T-helper 2 cell (primary cell): ENCODE data around the gene ODAD4.

Experiments used
- DNase-seq, 5 experiments: peaks; one replicate each; pipeline versions ENCODE4 v3.0.0 to v3.0.0-alpha.2; 2012 to 2022

ODAD4 gene

DNA sequence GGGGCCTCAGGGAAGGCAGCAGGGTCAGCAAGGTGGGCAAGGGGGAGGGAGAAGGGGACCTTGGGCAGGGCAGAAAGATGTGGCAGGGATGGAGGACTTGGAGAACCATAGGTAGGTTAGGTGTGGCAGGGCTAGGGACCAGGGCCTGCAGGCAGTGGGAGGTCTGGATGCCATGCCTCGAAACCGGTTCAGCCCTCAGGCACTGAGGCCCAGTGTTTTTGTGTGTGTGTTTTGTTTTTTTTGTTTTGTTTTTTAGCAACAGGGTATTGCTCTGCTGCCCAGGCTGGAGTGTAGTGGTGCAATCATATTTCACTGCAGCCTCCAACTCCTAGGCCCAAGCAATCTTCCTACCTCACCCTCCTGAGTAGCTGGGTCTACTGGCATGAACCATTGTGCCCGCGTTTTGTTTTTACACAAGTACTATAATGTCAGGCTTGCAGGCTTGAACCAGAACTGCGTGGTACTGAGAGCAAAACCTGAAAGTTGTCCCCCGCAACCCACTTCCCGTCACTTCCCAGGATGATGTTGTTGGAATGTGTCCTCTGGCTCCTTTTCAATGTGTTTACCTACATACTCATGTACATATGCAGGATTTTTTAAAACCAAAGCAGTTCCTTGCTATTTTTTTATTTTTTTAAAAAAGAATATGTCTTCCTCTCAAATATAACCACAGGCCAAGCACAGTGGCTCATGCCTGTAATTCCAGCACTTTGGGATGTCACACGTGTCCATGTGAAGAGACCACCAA is 12.4 kb downstream of the ODAD4 start:
- DNase-seq: no peak

DNA sequence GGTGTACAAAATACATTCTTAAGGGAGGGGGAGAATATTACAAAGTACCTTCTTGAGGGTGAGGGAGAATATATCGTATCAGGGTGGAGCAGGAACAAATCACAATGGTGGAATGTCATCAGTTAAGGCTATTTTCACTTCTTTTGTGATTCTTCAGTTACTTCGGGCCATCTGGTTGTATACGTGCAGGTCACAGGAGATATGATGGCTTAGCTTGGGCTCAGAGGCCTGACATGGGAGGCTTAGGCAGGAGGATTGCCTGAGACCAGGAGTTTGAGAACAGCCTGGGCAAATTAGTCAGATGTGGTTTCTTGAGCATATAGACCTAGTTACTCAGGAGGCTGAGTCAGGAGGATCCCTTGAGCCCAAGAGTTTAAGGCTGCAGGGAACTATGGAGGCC is 13.1 kb downstream of the ODAD4 start:
- no peak for DNase-seq

DNA sequence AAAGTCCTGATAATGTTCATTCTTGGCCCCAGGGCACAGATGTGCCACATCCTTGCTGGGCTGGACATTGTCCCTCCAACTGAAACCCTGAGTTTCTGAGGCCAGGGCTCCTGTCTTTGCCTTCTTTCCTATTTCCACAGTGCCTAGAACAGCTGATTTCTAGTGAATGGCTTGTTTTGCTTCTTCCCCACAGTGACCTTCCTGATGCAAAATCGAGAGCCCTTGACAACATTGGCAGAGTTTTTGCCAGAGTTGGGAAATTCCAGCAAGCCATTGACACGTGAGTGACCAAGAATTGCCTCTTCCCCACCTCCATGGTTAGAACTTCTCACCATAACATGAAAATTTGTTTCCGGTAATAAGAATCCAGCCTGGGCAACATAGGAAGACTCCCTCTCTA is 14.5 kb downstream of the ODAD4 start:
- DNase-seq: no peak

DNA sequence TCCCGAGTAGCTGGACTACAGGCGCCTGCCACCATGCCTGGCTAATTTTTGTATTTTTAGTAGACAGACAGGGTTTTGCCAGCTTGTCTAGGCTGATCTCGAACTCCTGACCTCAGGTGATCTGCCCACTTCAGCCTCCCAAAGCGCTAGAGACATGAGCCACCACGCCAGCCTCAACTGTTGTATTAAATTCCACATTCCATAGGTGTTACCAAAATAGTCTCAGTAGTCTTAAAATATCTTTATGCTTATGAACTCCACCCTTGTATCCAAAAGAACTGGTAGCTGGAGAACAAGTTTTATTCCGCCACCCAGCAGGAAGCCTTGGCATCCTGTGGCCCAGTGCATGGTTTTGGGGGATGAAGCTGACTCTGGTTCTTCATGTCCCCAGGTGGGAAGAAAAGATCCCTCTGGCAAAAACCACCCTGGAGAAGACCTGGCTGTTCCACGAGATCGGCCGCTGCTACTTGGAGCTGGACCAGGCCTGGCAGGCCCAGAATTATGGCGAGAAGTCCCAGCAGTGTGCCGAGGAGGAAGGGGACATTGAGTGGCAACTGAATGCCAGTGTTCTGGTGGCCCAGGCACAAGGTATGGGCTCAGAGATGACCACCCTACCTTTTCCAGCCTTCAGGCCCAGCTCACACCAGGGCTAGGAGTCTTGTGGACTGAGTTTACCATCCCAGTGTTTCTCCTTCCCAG is 18.5 kb downstream of the ODAD4 start:
- no peak for DNase-seq

DNA sequence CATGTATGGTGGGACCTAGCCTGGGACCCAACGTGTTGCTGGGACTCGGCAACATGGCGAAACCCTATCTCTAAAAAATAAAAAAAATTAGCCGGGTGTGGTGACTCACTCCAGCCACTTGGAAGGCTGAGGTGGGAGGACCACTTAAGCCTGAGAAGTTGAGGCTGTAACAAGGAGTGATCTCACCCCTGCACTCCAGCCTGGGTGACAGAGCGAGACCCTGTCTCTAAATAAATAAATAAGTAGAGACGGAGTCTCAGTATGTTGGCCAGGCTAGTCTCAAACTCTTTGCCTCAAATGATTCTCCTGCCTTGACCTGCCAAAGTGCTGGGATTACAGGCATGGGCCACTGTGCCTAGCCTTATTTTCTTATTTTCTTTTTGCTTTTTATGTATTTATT is 26.1 kb downstream of the ODAD4 start:
- no peak for DNase-seq

DNA sequence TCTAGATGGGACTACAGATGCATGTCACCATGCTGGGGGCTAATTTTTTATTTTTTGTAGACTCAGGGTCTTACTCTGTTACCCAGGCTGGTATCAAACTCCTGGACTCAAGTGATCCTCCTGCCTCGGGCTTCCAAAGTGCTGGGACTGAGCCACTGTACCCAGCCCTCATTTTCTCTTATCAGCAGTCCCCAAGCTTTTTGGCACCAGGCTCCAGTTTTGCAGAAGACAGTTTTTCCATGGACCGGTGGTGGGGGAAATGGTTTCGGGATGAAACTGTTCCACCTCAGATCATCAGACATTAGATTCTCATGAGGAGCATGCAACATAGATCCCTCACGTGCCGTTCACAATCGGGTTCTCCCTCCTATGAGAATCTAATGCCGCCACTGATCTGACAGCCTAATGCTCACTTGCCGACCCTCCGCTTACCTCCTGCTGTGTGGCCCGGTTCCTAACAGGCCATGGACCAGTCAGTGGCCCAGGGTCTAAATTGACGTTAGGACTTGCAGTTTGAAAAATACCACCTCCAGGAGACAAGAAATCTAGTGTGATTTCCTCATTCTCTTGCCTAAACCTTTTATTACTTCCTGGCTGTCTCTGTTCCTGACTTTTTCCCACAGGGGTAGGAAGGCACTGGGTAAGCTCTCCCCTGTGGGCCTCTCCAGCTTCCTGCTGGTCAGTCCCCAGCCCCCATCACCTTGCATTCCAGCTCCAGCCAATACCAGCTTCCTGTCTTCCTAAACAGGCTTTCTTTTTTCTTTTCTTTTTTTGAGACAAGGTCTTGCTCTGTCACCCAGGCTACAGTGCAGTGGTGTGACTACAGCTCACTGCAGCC is 26.8 kb downstream of the ODAD4 start:
- no peak for DNase-seq

DNA sequence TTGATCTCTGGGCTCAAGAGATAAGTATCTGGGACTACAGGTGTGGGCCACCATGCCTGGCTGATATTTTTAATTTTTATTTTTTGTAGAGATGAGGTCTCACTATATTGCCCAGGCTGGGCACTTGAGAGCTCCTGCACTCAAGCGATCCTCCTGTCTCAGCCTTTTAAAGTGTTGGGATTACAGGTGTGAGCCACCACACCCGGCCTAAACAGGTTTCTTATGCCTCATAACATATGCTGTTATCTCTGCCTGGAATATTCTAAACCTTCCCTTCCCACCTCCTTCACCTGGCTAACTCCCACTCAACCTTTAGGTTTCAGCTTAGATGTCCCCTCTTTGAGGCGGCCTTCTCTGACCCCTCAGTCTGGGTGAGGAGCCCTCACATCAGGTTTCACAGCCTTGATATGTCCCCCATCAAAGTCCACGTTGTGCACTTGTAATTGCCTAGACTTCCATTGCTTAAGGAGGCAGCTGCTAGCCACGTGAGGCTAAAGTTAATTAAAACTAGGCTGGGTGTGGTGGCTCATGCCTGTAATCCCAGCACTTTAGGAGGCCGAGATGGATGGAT is 27.5 kb downstream of the ODAD4 start:
- DNase-seq: no peak

DNA sequence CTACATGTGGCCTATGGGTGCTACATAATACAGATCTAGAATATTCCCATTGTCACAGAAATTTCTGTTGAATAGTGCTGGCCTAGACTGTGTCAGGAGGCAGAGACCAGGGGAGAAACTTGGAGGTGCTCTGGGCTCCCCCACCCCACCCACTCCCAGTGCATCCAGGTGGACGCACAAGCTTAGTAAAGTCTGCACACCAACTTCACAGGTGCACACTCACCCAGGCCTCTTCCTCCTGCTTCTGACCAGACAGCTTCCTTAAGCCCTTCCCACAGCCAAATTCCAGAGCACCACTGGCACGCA is 28.6 kb downstream of the ODAD4 start:
- DNase-seq: no peak

DNA sequence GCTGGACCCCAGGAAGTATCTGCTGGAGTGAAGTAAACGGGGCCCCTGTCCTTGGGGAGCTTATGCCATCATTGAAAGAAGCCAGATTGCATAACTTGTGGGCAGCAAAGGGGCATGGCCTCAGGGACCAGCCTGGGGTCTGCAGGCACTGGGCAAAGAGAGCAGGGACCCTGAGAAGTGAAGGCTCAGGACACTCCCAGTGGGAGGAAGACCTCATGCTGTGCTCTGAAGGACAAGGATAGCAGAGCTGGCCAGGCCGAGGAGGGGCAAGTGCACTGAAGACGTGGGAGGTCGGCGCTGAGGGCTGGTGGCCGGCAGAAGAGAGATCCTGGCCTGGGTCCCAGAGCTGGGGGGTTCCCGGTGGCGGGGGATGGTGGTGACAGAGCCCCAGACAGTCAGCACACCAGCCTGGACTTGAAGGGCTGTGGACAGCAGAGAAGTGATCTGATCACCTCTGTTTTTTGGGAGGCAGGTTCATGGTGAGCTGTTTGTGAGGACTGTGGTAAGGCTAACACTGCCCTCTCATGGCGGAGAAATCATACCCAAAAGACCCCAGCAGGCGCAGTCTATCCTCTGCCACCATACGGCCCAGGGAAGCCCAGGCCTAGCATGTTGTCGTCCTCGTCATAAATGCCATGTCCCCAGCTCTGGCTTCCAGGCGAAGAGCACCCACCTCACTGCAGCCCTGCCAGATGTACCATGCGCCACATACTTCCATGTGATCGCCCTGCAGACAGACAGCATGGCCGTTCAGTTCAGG is 29.1 kb downstream of the ODAD4 start:
- peak in 1 of 5 experiments; percentile 23 for DNase-seq

DNA sequence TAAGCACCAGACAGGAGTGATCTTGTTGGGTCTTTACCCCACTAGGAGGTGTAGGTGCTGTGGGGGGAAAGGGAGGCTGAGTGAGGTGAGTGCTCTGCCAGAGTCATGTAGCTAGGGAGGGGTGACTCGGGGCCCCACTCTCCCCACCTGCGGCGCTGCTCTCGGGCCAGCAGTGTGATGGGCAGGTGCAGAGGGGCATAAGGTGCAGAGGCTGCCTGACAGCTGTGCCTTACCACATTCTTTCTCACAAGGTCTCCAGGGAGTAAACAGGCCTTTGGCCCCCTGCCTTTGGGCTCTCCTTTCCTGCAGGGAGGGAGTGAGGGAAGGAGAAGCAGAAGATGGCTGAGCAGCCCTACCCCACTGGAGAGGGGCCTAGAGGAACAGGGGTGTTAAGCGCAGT is 31.7 kb downstream of the ODAD4 start:
- no peak for DNase-seq

DNA sequence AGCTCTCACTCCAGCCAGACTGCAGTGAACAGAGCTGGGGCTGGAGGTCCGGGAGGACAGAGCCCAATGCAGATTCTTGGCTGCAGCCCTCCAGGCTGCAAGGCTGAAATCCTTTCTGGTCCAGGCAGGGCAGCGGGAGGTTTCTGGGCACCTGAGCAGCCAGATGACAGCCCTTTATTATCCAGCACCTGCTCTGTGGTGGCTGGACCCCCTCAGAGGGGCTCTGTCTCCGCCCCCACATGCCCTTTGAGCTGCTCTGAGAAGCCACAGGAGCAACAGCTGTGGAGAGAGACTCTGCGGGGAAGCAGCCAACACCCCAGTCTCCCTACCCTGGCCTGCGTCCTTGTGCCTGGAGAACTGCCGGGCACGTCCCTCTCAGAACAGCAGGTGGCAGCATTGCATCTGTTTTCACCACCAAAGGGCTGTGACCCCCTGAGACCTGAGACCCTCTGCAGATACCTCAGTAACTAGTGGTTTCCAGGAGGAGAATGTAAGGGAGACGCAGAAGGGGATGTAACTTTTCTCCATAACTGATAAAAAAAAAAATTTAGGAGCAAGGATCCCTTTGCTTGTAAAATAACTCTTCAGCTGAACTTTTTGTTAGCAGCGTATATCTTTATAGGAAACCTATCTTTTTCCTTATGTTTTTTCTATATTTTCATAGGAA is 32.5 kb downstream of the ODAD4 start:
- peak; percentile 34 to 69 (median 47) for DNase-seq

DNA sequence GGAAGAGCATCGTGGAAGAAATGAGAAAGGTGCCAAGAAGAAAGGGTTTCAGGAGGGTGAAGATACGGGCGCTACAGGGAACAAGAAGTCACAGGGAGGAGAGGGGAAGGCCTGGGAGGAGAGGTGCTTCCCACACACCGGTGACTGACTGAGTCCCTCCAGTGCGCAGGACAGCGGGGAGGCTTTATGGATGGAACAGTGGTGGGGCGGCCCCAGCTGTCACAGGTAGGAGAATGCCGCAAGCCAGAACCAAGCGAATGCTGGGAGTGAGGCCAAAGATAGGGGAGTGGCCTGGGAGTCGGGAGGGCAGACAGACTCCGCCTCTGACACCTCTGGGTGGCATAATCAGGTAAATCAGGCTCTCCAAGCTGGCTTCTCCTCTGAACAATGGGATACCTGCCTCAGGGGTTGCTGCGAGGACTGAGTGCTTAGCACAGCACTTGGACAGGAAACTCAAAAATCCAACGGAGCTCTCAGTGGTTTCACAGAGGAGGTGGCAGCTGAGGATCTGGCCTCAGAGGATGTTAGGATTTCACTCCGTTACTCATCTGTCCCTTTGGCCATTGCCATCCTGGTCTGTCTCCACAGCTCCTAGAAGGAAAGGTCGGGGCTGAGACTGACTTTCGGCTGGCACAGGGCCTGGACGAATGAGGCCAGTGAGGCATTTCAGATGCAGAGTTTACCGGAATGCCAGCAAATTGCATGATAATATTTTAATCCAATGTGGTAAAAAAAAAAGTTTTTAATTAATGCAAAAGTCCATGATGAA is 35.5 kb downstream of the ODAD4 start:
- peak; percentile 23 to 65 (median 57) for DNase-seq

DNA sequence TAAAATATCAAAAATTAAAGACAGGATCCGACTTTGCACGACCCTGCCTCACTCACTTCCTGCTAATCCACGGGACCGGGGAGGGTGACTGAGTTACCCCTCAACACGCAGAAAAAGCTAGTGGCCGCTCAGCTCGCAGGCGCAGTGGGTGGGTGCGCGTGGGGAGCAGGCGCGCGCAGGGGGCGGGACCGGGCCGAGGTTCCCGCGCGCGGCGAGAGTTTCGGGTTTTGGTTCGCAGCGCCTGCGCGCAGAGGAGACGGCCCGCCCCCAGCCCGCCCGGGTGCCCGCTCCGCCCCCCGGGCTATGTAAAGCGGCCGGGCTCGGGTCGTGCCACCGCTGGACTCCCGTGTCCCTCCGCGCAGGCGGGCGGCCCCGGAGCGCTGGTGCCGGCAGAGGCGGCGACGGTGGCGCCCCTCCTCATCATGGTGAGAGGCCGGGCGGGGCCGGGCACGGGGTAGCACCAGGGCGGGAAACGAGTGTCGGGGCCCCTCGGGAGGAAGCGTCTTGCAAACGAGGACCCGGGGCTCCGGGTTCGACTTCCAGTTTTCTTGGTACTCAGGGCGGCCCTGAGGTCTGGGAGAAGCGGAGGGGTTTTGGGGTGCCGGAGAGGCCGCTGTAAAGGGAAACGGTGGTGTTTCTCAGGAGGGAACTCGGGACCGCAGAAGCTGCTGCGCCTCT is 36.2 kb downstream of the ODAD4 start, which contains the start of gene CNP:
Gene CNP (plus strand): TSS at position 333 of the 678 bp plus-strand sequence. CDS start 90 bp downstream, at position 423.
- DNase-seq: peak; percentile 83 to 92 (median 87)

DNA sequence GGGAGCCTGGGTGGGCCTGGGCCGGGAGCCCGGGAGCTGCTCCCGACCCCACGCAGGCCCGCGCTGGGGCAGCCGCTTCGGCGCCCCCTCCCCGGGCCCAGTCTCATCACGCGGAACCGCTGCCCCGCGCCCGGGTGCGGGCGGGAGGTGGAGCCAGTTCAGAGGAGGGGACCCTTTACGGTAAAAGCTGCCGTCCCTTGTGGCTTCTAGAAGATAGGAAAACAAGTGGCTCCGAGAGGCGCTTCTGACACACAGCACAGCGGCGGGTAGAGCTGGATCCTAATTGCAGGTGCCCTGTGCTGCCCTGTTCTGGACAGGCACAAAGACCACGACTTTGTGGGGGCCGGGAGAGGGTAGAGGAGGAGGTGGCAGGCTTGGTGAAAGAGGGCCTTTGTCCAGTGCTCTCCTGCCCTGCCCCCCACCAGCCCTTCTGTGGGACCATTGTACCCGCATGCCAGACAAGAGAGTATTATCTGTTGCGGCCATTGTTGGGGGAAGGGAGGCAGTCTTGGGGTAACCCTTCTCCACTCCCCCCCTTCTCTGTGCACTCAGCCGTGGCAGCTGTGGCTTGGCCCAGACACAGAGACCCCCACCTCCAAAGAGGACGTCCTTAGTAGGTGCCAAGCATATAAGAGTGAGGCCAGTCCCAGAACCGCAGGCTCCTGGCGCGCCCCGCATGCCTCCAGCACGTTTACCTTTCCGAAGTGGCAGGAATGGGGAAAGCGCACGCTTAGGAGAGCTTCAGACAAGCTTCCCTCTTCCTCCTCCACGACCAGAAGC is 36.9 kb downstream of the ODAD4 start:
- peak in 3 of 5 experiments; percentile 4 to 66 (median 17) for DNase-seq

DNA sequence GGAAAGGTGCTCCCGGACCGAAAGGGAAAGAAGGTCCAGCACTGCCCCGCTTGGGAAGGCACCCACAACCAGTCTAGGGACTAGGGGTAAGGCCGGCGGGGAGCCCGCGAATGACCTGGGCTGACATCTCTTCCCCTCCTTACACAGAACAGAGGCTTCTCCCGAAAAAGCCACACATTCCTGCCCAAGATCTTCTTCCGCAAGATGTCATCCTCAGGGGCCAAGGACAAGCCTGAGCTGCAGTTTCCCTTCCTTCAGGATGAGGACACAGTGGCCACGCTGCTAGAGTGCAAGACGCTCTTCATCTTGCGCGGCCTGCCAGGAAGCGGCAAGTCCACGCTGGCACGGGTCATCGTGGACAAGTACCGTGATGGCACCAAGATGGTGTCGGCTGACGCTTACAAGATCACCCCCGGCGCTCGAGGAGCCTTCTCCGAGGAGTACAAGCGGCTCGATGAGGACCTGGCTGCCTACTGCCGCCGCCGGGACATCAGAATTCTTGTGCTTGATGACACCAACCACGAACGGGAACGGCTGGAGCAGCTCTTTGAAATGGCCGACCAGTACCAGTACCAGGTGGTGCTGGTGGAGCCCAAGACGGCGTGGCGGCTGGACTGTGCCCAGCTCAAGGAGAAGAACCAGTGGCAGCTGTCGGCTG is 37.6 kb downstream of the ODAD4 start:
- DNase-seq: no peak

DNA sequence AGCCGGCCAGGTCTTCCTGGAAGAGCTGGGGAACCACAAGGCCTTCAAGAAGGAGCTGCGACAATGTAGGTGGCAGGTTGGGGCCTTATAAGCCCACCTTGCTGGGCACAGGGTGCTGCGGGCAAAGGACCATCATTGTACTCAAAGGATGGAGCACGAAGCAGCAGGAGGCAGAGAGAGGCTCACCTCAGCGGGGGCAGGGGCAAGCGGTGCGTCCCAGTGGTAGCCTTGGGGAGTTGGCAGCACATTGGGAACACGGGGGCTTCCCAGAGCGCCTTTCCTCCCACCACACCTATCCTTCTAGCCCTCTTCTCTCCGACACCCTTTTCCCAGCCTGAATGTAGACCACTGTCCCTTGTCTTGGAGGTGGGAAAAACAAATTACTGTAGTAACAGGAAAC is 38.3 kb downstream of the ODAD4 start:
- DNase-seq: no peak

DNA sequence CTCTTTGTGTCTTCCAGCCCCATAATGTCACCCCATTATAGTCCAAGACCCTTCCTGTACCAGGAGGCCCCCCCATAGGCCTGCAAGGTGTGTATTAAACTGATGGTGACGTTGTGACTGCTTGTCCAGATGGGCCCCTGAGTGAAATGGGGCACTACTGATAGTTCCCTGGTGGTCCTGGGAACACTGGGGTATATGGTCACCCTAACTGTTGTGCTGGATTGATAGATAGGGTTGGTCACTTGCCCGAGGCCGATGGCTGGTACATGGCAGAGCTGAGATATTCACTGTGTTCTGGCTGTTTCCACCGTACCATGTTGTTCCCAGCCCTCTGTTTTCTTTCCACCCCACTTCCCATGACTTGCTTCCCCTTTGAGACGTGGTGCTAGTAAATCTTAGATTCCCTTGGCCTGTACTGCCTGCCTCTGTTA is 40.5 kb downstream of the ODAD4 start:
- DNase-seq: no peak

DNA sequence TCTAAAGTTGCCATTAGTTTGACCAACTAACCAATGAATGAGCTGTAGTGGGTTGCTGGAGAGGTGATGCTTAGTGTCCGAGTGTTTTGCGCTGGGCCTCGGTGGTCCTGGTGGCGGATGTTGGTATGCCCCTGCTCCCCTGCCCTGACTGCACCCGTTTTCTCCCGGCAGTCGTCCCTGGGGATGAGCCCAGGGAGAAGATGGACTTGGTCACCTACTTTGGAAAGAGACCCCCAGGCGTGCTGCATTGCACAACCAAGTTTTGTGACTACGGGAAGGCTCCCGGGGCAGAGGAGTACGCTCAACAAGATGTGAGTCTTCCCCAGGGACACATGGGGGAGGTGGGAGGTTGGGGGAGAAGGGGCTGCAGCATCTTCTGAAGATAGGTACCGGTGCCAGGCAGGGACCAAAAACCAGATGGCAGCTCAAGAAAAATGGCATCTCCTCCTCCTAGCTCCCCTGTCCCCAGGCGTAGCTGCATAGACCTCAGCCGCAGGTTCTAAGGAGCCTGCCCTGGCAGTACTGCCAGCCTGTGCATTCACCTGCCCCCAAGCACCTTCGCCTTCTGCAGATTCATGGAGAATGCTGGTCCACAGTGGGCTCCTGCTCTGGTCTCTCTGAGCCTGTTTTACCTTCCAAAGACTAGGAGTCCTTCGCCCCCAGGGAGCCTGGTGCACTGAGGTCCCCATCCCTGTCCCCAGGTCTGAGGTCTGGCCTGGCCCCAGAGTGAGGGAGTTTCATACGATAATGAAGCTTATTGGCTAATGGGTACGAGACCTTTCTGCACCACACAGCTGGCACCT is 41.5 kb downstream of the ODAD4 start:
- DNase-seq: no peak
